ENCODE data around the gene TMEM161A.
A peak's percentile ranks its signal among the peaks of the same experiment; 100 is the strongest.

TMEM161A gene

GRCh38 chr19:19120308-19121231 lies 17.7 kb downstream of the TMEM161A start:
- H3K4me2 ChIP-seq (ENCODE audit: low read length), result peak overlapping the region; percentile 41
- no peaks in the 10 kb centered on the region for H3K27me3 ChIP-seq (ENCODE audit: insufficient read depth, low read length)
- peak overlapping the region; percentile 58 for H3K18ac ChIP-seq (ENCODE audit: low read length)
- H3K4ac ChIP-seq (ENCODE audit: low read depth, low read length), result no peak overlapping the region
- no peaks in the 10 kb centered on the region for H3K4me1 ChIP-seq (ENCODE audit: control insufficient read depth in 1 of 2, insufficient read depth in 2 of 2, low read length in 2 of 2)
- H4K91ac ChIP-seq (ENCODE audit: low read depth, low read length), result no peak overlapping the region
- H4K12ac ChIP-seq (ENCODE audit: low read depth, low read length), result peak overlapping the region; percentile 49
- no peak overlapping the region for H3K14ac ChIP-seq (ENCODE audit: low read length)
- no peak overlapping the region for H3K23ac ChIP-seq (ENCODE audit: low read length)
- no peak overlapping the region for H2BK5ac ChIP-seq (ENCODE audit: low read depth, low read length, poor library complexity)
- peak overlapping the region; percentile 23 for H2AFZ ChIP-seq (ENCODE audit: insufficient read depth, low read length, poor library complexity)
- no peak overlapping the region for H2BK12ac ChIP-seq (ENCODE audit: low read length)
- H3K9me3 ChIP-seq (ENCODE audit: insufficient read depth, low read depth, low read length), result peaks cover 1% of the 10 kb centered on the region
- no peak overlapping the region for H3K27ac ChIP-seq (ENCODE audit: low read depth, low read length)
- H3K79me2 ChIP-seq (ENCODE audit: control insufficient read depth, insufficient read depth, low read length, poor library complexity), result no peaks in the 10 kb centered on the region
- H2BK120ac ChIP-seq (ENCODE audit: insufficient read depth, low read length, poor library complexity), result no peak overlapping the region
- no peak overlapping the region for H2AK5ac ChIP-seq (ENCODE audit: low read length)
- peak overlapping the region; percentile 56 for H4K8ac ChIP-seq (ENCODE audit: low read depth, low read length)
- H3K9ac ChIP-seq (ENCODE audit: low read length), result no peak overlapping the region
- peak; percentile 45 to 52 for DNase-seq
- no CpG with 5 or more reads among the region's 39 CpGs for WGBS (ENCODE audit: extremely low coverage, insufficient coverage, insufficient read length)
- H3K79me1 ChIP-seq (ENCODE audit: low read length), result peaks cover 3% of the 10 kb centered on the region
- peak overlapping the region; percentile 4 for H3K4me3 ChIP-seq (ENCODE audit: low read depth, low read length)
- H3K36me3 ChIP-seq (ENCODE audit: control insufficient read depth in 1 of 2, insufficient read depth in 2 of 2, low read length in 2 of 2), result peaks cover 3 to 5% of the 10 kb centered on the region in 2 experiments

- H3K9ac ChIP-seq (ENCODE audit: low read length), result no peak overlapping the region
- peak overlapping the region; percentile 1 for H4K8ac ChIP-seq (ENCODE audit: low read depth, low read length)
- no peak overlapping the region for H3K18ac ChIP-seq (ENCODE audit: low read length)
- H4K12ac ChIP-seq (ENCODE audit: low read depth, low read length), result no peak overlapping the region
- H3K27ac ChIP-seq (ENCODE audit: low read depth, low read length), result no peak overlapping the region
- H3K4ac ChIP-seq (ENCODE audit: low read depth, low read length), result no peak overlapping the region
- H3K4me3 ChIP-seq (ENCODE audit: low read depth, low read length), result no peak overlapping the region
- peaks cover 3 to 5% of the 10 kb centered on the region in 2 experiments for H3K36me3 ChIP-seq (ENCODE audit: control insufficient read depth in 1 of 2, insufficient read depth in 2 of 2, low read length in 2 of 2)
- no peak overlapping the region for H3K23ac ChIP-seq (ENCODE audit: low read length)
- H3K4me2 ChIP-seq (ENCODE audit: low read length), result no peak overlapping the region
- no peak overlapping the region for H2AFZ ChIP-seq (ENCODE audit: insufficient read depth, low read length, poor library complexity)
- no CpG with 5 or more reads among the region's 39 CpGs for WGBS (ENCODE audit: extremely low coverage, insufficient coverage, insufficient read length)
- H3K9me3 ChIP-seq (ENCODE audit: insufficient read depth, low read depth, low read length), result peaks cover 1% of the 10 kb centered on the region
- H3K14ac ChIP-seq (ENCODE audit: low read length), result no peak overlapping the region
- no peak overlapping the region for H2BK5ac ChIP-seq (ENCODE audit: low read depth, low read length, poor library complexity)
- H3K27me3 ChIP-seq (ENCODE audit: insufficient read depth, low read length), result no peaks in the 10 kb centered on the region
- H4K91ac ChIP-seq (ENCODE audit: low read depth, low read length), result no peak overlapping the region
- no peak overlapping the region for H2AK5ac ChIP-seq (ENCODE audit: low read length)
- H3K79me1 ChIP-seq (ENCODE audit: low read length), result peaks cover 3% of the 10 kb centered on the region
- DNase-seq, result no peak
- H3K79me2 ChIP-seq (ENCODE audit: control insufficient read depth, insufficient read depth, low read length, poor library complexity), result no peaks in the 10 kb centered on the region
- no peaks in the 10 kb centered on the region for H3K4me1 ChIP-seq (ENCODE audit: control insufficient read depth in 1 of 2, insufficient read depth in 2 of 2, low read length in 2 of 2)
- no peak overlapping the region for H2BK12ac ChIP-seq (ENCODE audit: low read length)
- H2BK120ac ChIP-seq (ENCODE audit: insufficient read depth, low read length, poor library complexity), result no peak overlapping the region
Measured at GRCh38 chr19:19119325-19120237, 18.7 kb downstream of the TMEM161A start.

- peak; percentile 51 to 76 for DNase-seq
- Histone ChIP-seq H3K9ac (ENCODE audit: low read length) (no peak overlapping the region), H3K4me1 (ENCODE audit: control insufficient read depth in 1 of 2, insufficient read depth in 2 of 2, low read length in 2 of 2) (no peaks in the 10 kb centered on the region), H3K9me3 (ENCODE audit: insufficient read depth, low read depth, low read length) (peaks cover 4% of the 10 kb centered on the region), H4K8ac (ENCODE audit: low read depth, low read length) (no peak overlapping the region), H2BK12ac (ENCODE audit: low read length) (no peak overlapping the region), H2BK120ac (ENCODE audit: insufficient read depth, low read length, poor library complexity) (no peak overlapping the region), H3K27me3 (ENCODE audit: insufficient read depth, low read length) (no peaks in the 10 kb centered on the region), H3K79me1 (ENCODE audit: low read length) (peaks cover 3% of the 10 kb centered on the region), H4K91ac (ENCODE audit: low read depth, low read length) (no peak overlapping the region), H3K79me2 (ENCODE audit: control insufficient read depth, insufficient read depth, low read length, poor library complexity) (no peaks in the 10 kb centered on the region), H3K4me3 (ENCODE audit: low read depth, low read length) (no peak overlapping the region), H3K14ac (ENCODE audit: low read length) (no peak overlapping the region), H2BK5ac (ENCODE audit: low read depth, low read length, poor library complexity) (no peak overlapping the region), H3K4ac (ENCODE audit: low read depth, low read length) (no peak overlapping the region), H3K23ac (ENCODE audit: low read length) (no peak overlapping the region), H2AFZ (ENCODE audit: insufficient read depth, low read length, poor library complexity) (no peak overlapping the region), H3K4me2 (ENCODE audit: low read length) (no peak overlapping the region), H3K18ac (ENCODE audit: low read length) (no peak overlapping the region), H2AK5ac (ENCODE audit: low read length) (no peak overlapping the region), H3K27ac (ENCODE audit: low read depth, low read length) (no peak overlapping the region), H3K36me3 (ENCODE audit: control insufficient read depth in 1 of 2, insufficient read depth in 2 of 2, low read length in 2 of 2) (peaks cover 3 to 5% of the 10 kb centered on the region in 2 experiments), H4K12ac (ENCODE audit: low read depth, low read length) (no peak overlapping the region)
- no CpG with 5 or more reads among the region's 9 CpGs for WGBS (ENCODE audit: extremely low coverage, insufficient coverage, insufficient read length)
Measured at GRCh38 chr19:19115954-19116353, 22.3 kb downstream of the TMEM161A start.

GRCh38 chr19:19113040-19113626 lies 25.1 kb downstream of the TMEM161A start:
- Histone ChIP-seq H4K12ac (ENCODE audit: low read depth, low read length) (no peak overlapping the region), H2BK5ac (ENCODE audit: low read depth, low read length, poor library complexity) (no peak overlapping the region), H2AFZ (ENCODE audit: insufficient read depth, low read length, poor library complexity) (no peak overlapping the region), H4K8ac (ENCODE audit: low read depth, low read length) (no peak overlapping the region), H3K23ac (ENCODE audit: low read length) (no peak overlapping the region), H3K14ac (ENCODE audit: low read length) (no peak overlapping the region), H3K27me3 (ENCODE audit: insufficient read depth, low read length) (no peaks in the 10 kb centered on the region), H3K4me1 (ENCODE audit: control insufficient read depth in 1 of 2, insufficient read depth in 2 of 2, low read length in 2 of 2) (no peaks in the 10 kb centered on the region), H4K91ac (ENCODE audit: low read depth, low read length) (no peak overlapping the region), H3K9ac (ENCODE audit: low read length) (no peak overlapping the region), H3K79me2 (ENCODE audit: control insufficient read depth, insufficient read depth, low read length, poor library complexity) (no peaks in the 10 kb centered on the region), H3K79me1 (ENCODE audit: low read length) (no peaks in the 10 kb centered on the region), H3K18ac (ENCODE audit: low read length) (no peak overlapping the region), H3K4ac (ENCODE audit: low read depth, low read length) (no peak overlapping the region), H3K4me2 (ENCODE audit: low read length) (no peak overlapping the region), H2AK5ac (ENCODE audit: low read length) (no peak overlapping the region), H3K9me3 (ENCODE audit: insufficient read depth, low read depth, low read length) (peaks cover 2% of the 10 kb centered on the region), H3K4me3 (ENCODE audit: low read depth, low read length) (no peak overlapping the region), H3K27ac (ENCODE audit: low read depth, low read length) (no peak overlapping the region), H2BK120ac (ENCODE audit: insufficient read depth, low read length, poor library complexity) (no peak overlapping the region), H2BK12ac (ENCODE audit: low read length) (no peak overlapping the region), H3K36me3 (ENCODE audit: control insufficient read depth in 1 of 2, insufficient read depth in 2 of 2, low read length in 2 of 2) (no peaks in the 10 kb centered on the region)
- DNase-seq, result no peak
- no CpG with 5 or more reads among the region's 7 CpGs for WGBS (ENCODE audit: extremely low coverage, insufficient coverage, insufficient read length)
